ENCODE results near the gene MDFIC.

The MDFIC gene

GRCh38 chr7:114901771-114902170 lies 20.1 kb upstream of the MDFIC start:
- H4K20me1 ChIP-seq (ENCODE audit: insufficient read depth, low read length, poor library complexity, severe bottlenecking), result no peaks in the 10 kb centered on the region
- no peaks in the 10 kb centered on the region for H3K9me2 ChIP-seq (replicated peaks; ENCODE audit: low read depth, low read length)
- no peak overlapping the region for H3K4me3 ChIP-seq (ENCODE audit: low read length, poor library complexity, severe bottlenecking)
- TF ChIP-seq, protein P1, sequence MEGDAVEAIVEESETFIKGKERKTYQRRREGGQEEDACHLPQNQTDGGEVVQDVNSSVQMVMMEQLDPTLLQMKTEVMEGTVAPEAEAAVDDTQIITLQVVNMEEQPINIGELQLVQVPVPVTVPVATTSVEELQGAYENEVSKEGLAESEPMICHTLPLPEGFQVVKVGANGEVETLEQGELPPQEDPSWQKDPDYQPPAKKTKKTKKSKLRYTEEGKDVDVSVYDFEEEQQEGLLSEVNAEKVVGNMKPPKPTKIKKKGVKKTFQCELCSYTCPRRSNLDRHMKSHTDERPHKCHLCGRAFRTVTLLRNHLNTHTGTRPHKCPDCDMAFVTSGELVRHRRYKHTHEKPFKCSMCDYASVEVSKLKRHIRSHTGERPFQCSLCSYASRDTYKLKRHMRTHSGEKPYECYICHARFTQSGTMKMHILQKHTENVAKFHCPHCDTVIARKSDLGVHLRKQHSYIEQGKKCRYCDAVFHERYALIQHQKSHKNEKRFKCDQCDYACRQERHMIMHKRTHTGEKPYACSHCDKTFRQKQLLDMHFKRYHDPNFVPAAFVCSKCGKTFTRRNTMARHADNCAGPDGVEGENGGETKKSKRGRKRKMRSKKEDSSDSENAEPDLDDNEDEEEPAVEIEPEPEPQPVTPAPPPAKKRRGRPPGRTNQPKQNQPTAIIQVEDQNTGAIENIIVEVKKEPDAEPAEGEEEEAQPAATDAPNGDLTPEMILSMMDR (conservative IDR thresholded peaks at IDR 0.05; ENCODE audit: low read length), result no peak
- TF ChIP-seq EZH2phosphoT487 (IDR thresholded peaks at IDR 0.05; ENCODE audit: borderline replicate concordance), result no peak
- H3K9me3 ChIP-seq (ENCODE audit: insufficient read depth, low read depth, low read length), result no peaks in the 10 kb centered on the region
- no peaks in the 10 kb centered on the region for H3K36me3 ChIP-seq (ENCODE audit: insufficient read depth, low read length)
- H3F3A ChIP-seq (ENCODE audit: low read depth), result no peaks in the 10 kb centered on the region
- H2AFZ ChIP-seq (ENCODE audit: low read length), result no peak overlapping the region
- H3K4me1 ChIP-seq (ENCODE audit: insufficient read depth, low read length, poor library complexity, severe bottlenecking), result no peaks in the 10 kb centered on the region
- H3K4me2 ChIP-seq (ENCODE audit: low read depth, low read length, poor library complexity, severe bottlenecking), result no peak overlapping the region
- H3K79me2 ChIP-seq (ENCODE audit: insufficient read depth, low read length), result no peaks in the 10 kb centered on the region
- no peaks in the 10 kb centered on the region for H3K27me3 ChIP-seq (ENCODE audit: insufficient read depth, low read length, poor library complexity, severe bottlenecking)
- H3K9ac ChIP-seq (ENCODE audit: low read depth, low read length, poor library complexity, severe bottlenecking), result no peak overlapping the region

GRCh38 chr7:114903131-114903530 lies 18.8 kb upstream of the MDFIC start:
- no peaks in the 10 kb centered on the region for H3K79me2 ChIP-seq (ENCODE audit: insufficient read depth, low read length)
- no peaks in the 10 kb centered on the region for H3F3A ChIP-seq (ENCODE audit: low read depth)
- H4K20me1 ChIP-seq (ENCODE audit: insufficient read depth, low read length, poor library complexity, severe bottlenecking), result no peaks in the 10 kb centered on the region
- H3K9me3 ChIP-seq (ENCODE audit: insufficient read depth, low read depth, low read length), result no peaks in the 10 kb centered on the region
- TF ChIP-seq, protein P1 (conservative IDR thresholded peaks at IDR 0.05; ENCODE audit: low read length), result no peak
- TF ChIP-seq EZH2phosphoT487 (IDR thresholded peaks at IDR 0.05; ENCODE audit: borderline replicate concordance), result no peak
- H3K9me2 ChIP-seq (replicated peaks; ENCODE audit: low read depth, low read length), result no peaks in the 10 kb centered on the region
- H3K36me3 ChIP-seq (ENCODE audit: insufficient read depth, low read length), result no peaks in the 10 kb centered on the region
- no peak overlapping the region for H2AFZ ChIP-seq (ENCODE audit: low read length)
- H3K27me3 ChIP-seq (ENCODE audit: insufficient read depth, low read length, poor library complexity, severe bottlenecking), result no peaks in the 10 kb centered on the region
- H3K4me3 ChIP-seq (ENCODE audit: low read length, poor library complexity, severe bottlenecking), result no peak overlapping the region
- no peak overlapping the region for H3K4me2 ChIP-seq (ENCODE audit: low read depth, low read length, poor library complexity, severe bottlenecking)
- no peak overlapping the region for H3K9ac ChIP-seq (ENCODE audit: low read depth, low read length, poor library complexity, severe bottlenecking)
- no peaks in the 10 kb centered on the region for H3K4me1 ChIP-seq (ENCODE audit: insufficient read depth, low read length, poor library complexity, severe bottlenecking)

DNA sequence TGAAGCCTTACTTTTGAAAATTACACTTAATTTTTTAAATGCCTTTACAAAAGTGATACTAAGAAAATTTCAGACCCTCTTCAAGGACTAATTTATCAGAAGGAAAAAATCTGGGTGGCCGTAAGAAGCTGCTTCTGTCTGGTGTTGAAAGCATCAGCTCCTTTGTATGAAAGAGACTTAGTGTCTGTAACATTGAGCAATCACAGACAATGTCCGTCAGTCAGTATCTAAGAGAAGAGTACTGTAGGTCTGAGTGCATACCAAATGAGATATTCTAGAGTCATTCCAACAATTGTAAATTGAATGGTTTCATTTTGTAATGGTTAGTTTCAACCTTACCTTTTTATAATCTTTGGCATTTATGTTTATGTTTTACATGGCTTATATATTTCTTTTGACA lies 11.1 kb upstream of the MDFIC start:
- no peaks in the 10 kb centered on the region for H3K36me3 ChIP-seq (ENCODE audit: insufficient read depth, low read length)
- TF ChIP-seq, protein P1 (conservative IDR thresholded peaks at IDR 0.05; ENCODE audit: low read length), result no peak
- TF ChIP-seq EZH2phosphoT487 (IDR thresholded peaks at IDR 0.05; ENCODE audit: borderline replicate concordance), result no peak
- H3K27me3 ChIP-seq (ENCODE audit: insufficient read depth, low read length, poor library complexity, severe bottlenecking), result no peaks in the 10 kb centered on the region
- no peak overlapping the region for H3K9ac ChIP-seq (ENCODE audit: low read depth, low read length, poor library complexity, severe bottlenecking)
- no peaks in the 10 kb centered on the region for H3K79me2 ChIP-seq (ENCODE audit: insufficient read depth, low read length)
- no peak overlapping the region for H2AFZ ChIP-seq (ENCODE audit: low read length)
- no peaks in the 10 kb centered on the region for H3F3A ChIP-seq (ENCODE audit: low read depth)
- no peaks in the 10 kb centered on the region for H3K9me2 ChIP-seq (replicated peaks; ENCODE audit: low read depth, low read length)
- H3K4me3 ChIP-seq (ENCODE audit: low read length, poor library complexity, severe bottlenecking), result no peak overlapping the region
- no peaks in the 10 kb centered on the region for H4K20me1 ChIP-seq (ENCODE audit: insufficient read depth, low read length, poor library complexity, severe bottlenecking)
- H3K4me2 ChIP-seq (ENCODE audit: low read depth, low read length, poor library complexity, severe bottlenecking), result no peak overlapping the region
- no peaks in the 10 kb centered on the region for H3K4me1 ChIP-seq (ENCODE audit: insufficient read depth, low read length, poor library complexity, severe bottlenecking)
- H3K9me3 ChIP-seq (ENCODE audit: insufficient read depth, low read depth, low read length), result no peaks in the 10 kb centered on the region

All from Loucy (cell line).